IPS-20b (cell line): ENCODE measurements around the gene PLAAT4.
"Not testable (repeated sequence)": the region's sequence is repeated elsewhere in the genome, so short reads cannot be mapped to it uniquely, and the experiment has no call there.

Source experiments
- H3K27ac ChIP-seq: one replicate; pipeline ENCODE4 v1.5.1; 2013; ENCODE audit warnings: low read length
- H3K27me3 ChIP-seq: 2 replicates; pipeline ENCODE4 v1.6.1; 2013; ENCODE audit warnings: mild to moderate bottlenecking, low read length, inconsistent platforms; ENCODE audit not compliant: insufficient read depth
- H3K36me3 ChIP-seq: 2 replicates; pipeline ENCODE4 v1.6.1; 2013; ENCODE audit warnings: low read depth, mild to moderate bottlenecking, inconsistent platforms, low read length, moderate library complexity; ENCODE audit not compliant: insufficient read depth
- H3K4me1 ChIP-seq: 2 replicates; pipeline ENCODE4 v1.6.1; 2013; ENCODE audit warnings: mild to moderate bottlenecking, control low read depth, inconsistent platforms, low read length, moderate library complexity; ENCODE audit not compliant: insufficient read depth
- H3K4me3 ChIP-seq: 2 replicates; pipeline ENCODE4 v1.5.1; 2013; ENCODE audit warnings: mild to moderate bottlenecking, low read length, inconsistent platforms
- H3K9ac ChIP-seq: 2 replicates; pipeline ENCODE4 v1.6.1; 2013; ENCODE audit warnings: low read depth, mild to moderate bottlenecking, inconsistent platforms, low read length, moderate library complexity
- H3K9me3 ChIP-seq: 2 replicates; pipeline ENCODE4 v1.6.1; 2013; ENCODE audit warnings: mild to moderate bottlenecking, low read depth, low read length, inconsistent platforms; ENCODE audit not compliant: insufficient read depth

PLAAT4 gene

DNA sequence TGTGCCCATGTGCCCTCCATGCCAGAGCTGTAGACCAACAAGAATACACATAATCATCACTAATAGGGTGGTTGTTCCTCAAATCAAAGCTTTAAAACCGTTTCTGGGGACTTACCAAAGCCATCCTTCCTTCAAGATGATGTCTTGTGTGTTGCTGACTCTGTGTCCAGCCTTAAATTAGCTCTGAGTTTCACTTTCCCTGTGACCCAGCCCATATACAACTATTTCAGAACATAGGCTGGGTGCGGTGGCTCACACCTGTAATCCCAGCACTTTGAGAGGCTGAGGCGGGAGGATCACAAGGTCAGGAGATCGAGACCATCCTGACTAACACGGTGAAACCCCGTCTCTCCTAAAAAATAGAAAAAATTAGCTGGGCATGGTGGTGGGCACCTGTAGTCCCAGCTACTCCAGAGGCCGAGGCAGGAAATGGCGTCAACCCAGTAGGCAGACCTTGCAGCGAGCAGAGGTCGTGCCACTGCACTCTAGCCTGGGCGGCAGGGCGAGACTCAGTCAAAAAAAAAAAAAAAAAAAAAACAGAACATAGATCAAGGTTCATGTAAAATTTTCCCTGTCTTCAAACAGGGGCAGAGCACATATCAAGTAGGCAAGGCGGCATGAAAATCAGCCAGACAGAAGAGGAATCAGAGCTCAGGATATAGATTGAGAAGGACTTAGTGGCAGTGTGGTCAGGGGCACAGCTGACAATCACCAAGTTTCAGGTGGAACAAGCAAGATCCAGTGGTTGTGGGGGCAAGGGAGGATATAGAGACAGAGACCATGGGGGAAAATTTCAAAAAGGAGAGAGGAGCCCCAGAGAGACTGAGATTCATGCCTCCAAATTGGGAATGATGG is 26.8 kb downstream of the PLAAT4 start, which contains the start of gene PLAAT2:
Gene PLAAT2 (minus strand): TSS at position 179 of the 855 bp plus-strand sequence. CDS start 55 bp downstream, at position 124.
- H3K4me1 ChIP-seq, result peaks cover 10% of the 10 kb centered on the region
- no peaks in the 10 kb centered on the region for H3K9me3 ChIP-seq
- H3K27me3 ChIP-seq, result no peaks in the 10 kb centered on the region; the same call in 1 of the 2 replicates
- H3K9ac ChIP-seq, result no peak within 1 kb of the TSS
- H3K36me3 ChIP-seq, result no peaks in the 10 kb centered on the region
- H3K27ac ChIP-seq, result no peak within 1 kb of the TSS
- no peak within 1 kb of the TSS for H3K4me3 ChIP-seq

- Histone ChIP-seq H3K4me1 (peaks cover 10% of the 10 kb centered on the region), H3K4me3 (no peak overlapping the region), H3K9ac (no peak overlapping the region), H3K27me3 (no peaks in the 10 kb centered on the region; the same call in 1 of the 2 replicates), H3K9me3 (no peaks in the 10 kb centered on the region), H3K27ac (no peak overlapping the region), H3K36me3 (no peaks in the 10 kb centered on the region)
Measured at GRCh38 chr11:63564056-63564774, 27.6 kb downstream of the PLAAT4 start.

- no peaks in the 10 kb centered on the region for H3K9me3 ChIP-seq
- H3K36me3 ChIP-seq, result no peaks in the 10 kb centered on the region
- no peak overlapping the region for H3K4me3 ChIP-seq
- peaks cover 10% of the 10 kb centered on the region for H3K4me1 ChIP-seq
- H3K27ac ChIP-seq, result no peak overlapping the region
- H3K27me3 ChIP-seq, result no peaks in the 10 kb centered on the region; the same call in 1 of the 2 replicates
- no peak overlapping the region for H3K9ac ChIP-seq
Measured at GRCh38 chr11:63564784-63565350, 28.3 kb downstream of the PLAAT4 start.

GRCh38 chr11:63567044-63567840 is 30.6 kb downstream of the PLAAT4 start:
- Histone ChIP-seq H3K27me3 (no peaks in the 10 kb centered on the region), H3K27ac (no peak overlapping the region), H3K4me1 (peaks cover 10% of the 10 kb centered on the region), H3K9ac (peak overlapping the region; percentile 38), H3K9me3 (no peaks in the 10 kb centered on the region), H3K4me3 (no peak overlapping the region), H3K36me3 (no peaks in the 10 kb centered on the region)

DNA sequence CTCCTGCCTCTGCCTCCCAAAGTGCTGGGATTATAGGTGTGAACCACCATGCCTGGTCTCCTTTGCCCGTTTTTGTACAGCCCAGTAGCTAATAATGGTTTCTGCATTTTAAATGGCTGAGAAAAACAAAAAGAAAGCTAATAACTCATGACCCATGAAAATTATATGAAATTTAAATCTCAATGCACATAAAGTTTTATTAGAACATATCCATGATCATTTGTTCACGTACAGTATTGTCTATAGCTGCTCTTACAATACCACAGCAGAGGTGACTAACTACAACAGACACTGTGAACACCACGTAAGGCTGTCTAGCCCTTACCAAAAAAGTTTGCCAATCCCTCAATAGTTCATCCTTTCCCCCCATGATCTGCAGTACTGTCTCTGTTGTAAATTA is 33.0 kb downstream of the PLAAT4 start:
- Histone ChIP-seq H3K27ac (no peak overlapping the region), H3K27me3 (no peaks in the 10 kb centered on the region), H3K4me3 (no peak overlapping the region)

GRCh38 chr11:63572026-63572688 is 35.5 kb downstream of the PLAAT4 start:
- H3K27me3 ChIP-seq, result no peaks in the 10 kb centered on the region
- peaks cover 37% of the 10 kb centered on the region for H3K36me3 ChIP-seq
- H3K9ac ChIP-seq, result no peak overlapping the region
- no peak overlapping the region for H3K27ac ChIP-seq
- H3K4me1 ChIP-seq, result peaks cover 4% of the 10 kb centered on the region; the same call in 1 of the 2 replicates
- no peak overlapping the region for H3K4me3 ChIP-seq
- no peaks in the 10 kb centered on the region for H3K9me3 ChIP-seq

More for the DNA sequence above, 33.0 kb downstream of the PLAAT4 start:
- Histone ChIP-seq H3K9me3 (no peaks in the 10 kb centered on the region), H3K36me3 (peaks cover 15% of the 10 kb centered on the region), H3K4me1 (peaks cover 10% of the 10 kb centered on the region), H3K9ac (no peak overlapping the region)

DNA sequence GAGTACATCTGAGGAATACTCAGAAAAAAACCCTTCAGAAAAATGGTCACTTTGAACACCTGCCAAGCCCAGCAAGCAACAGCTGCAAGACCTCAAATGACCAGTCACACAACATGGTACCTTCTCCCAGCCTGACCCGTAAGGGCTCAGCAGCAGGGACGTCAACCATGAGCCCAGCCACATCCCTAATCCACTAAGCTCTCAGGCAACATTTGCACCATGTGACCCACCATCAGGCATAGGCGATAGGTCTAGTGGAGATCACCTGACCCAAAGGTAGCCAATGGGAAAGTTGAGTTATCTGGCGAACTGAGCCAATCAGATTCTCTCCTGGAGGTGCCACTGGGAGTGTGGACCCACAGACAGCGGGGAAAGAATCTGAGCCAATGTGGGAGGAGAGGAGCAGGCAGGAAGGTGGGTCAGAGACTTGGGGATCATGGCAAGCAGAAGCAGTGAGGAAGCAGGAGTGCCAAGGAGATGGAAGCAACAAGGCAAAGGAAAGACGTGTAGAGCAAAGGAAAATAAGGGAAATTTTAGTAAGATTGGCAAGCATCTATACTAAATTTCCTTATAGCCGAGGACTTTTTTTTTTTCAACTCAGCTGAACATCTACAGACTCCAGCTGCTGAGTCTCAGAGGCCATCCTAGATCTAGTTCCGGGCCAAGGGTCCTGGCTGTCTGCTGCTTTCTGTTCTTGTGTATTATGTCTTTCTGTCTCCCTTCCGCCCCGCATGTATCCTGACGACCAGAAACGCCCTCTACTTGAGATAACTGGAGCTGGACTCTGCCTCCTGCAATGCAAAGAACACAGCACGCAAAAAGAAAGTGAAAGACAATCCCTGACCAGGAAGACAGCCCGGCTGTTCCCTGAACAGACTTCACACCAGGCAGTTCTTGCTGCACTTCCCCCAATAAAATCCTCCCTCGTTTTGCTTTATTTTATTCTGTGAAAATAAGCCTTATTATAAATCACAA is 37.6 kb downstream of the PLAAT4 start:
- H3K27ac ChIP-seq, result no peak overlapping the region
- H3K4me3 ChIP-seq, result no peak overlapping the region

DNA sequence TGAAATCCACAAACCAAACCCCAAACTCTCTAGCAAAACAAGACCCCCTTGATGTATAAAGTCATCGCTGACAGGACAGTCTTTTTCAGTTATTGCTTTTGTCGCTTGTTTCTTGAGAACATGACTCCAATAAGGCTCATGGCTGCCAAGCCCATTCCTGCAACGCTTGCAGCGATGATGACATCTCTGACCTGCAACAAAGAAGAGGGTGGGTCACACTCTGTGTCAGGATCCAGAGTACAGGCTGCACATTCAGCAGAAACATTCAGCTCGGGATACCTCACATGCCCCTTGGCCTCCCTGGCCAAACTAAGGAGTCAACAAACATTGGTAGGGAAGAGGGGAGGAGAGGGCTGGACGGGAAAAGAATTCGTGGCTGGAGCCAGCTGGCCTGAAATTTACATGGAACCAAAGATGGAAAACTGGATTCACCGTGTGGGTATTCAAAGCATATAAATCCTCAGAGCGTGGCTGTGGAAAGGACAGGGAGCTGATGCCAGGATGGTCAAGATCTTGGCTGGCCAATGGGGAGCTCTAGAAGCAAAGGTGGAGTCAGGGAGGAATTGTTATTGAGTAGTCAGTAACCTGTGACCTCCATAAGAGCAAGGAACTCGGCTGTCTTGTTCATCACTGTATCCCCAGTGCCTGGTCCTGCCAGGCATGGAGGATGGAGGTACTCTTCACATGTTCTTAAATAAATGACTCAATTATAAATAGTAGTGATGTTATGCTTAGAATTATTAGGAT is 38.4 kb downstream of the PLAAT4 start:
- Histone ChIP-seq H3K9ac (no peak overlapping the region), H3K27ac (no peak overlapping the region), H3K27me3 (no peaks in the 10 kb centered on the region), H3K4me3 (no peak overlapping the region), H3K9me3 (peaks cover 3% of the 10 kb centered on the region), H3K4me1 (no peaks in the 10 kb centered on the region), H3K36me3 (peaks cover 44% of the 10 kb centered on the region)

More for the DNA sequence above, 37.6 kb downstream of the PLAAT4 start:
- Histone ChIP-seq H3K4me1 (no peaks in the 10 kb centered on the region), H3K9ac (no peak overlapping the region), H3K9me3 (no peaks in the 10 kb centered on the region), H3K27me3 (no peaks in the 10 kb centered on the region), H3K36me3 (peaks cover 41% of the 10 kb centered on the region)

DNA sequence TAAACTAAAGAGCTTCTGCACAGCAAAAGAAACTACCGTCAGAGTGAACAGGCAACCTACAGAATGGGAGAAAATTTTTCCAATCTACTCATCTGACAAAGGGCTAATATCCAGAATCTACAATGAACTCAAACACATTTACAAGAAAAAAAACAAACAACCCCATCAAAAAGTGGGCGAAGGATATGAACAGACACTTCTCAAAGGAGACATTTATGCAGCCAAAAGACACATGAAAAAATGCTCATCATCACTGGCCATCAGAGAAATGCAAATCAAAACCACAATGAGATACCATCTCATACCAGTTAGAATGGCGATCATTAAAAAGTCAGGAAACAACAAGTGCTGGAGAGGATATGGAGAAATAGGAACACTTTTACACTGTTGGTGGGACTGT is 42.3 kb downstream of the PLAAT4 start:
- H3K9me3 ChIP-seq, result peaks cover 23% of the 10 kb centered on the region
- not testable (repeated sequence) for H3K27me3 ChIP-seq, H3K4me1 ChIP-seq, H3K27ac ChIP-seq, H3K9ac ChIP-seq, H3K4me3 ChIP-seq
- H3K36me3 ChIP-seq, result peaks cover 72% of the 10 kb centered on the region
